GDM1 (cell line): ENCODE data around the gene SMIM36.
"Not testable (repeated sequence)": the region's sequence is repeated elsewhere in the genome, so short reads cannot be mapped to it uniquely, and the experiment has no call there.

ENCODE experiments used
- DNase-seq: peaks from one replicate; lab custom pipeline; 2025; lab: John Stamatoyannopoulos, UW

Gene SMIM36

GRCh38 chr17:55501626-55502025 is 9.6 kb downstream of the SMIM36 start:
- not testable (repeated sequence) for DNase-seq

GRCh38 chr17:55500103-55500502 is 11.1 kb downstream of the SMIM36 start:
- DNase-seq = no peak

- no peak for DNase-seq
Observed at GRCh38 chr17:55496094-55496881, 15.0 kb downstream of the SMIM36 start.

- DNase-seq = no peak
Observed at GRCh38 chr17:55495239-55495638, 16.0 kb downstream of the SMIM36 start.

- DNase-seq = no peak
Observed at GRCh38 chr17:55492781-55493341, 18.4 kb downstream of the SMIM36 start.

- DNase-seq = no peak
Observed at GRCh38 chr17:55490376-55490775, 20.9 kb downstream of the SMIM36 start.

GRCh38 chr17:55487695-55488432 is 23.4 kb downstream of the SMIM36 start:
- no peak for DNase-seq

GRCh38 chr17:55484575-55484974 is 26.7 kb downstream of the SMIM36 start:
- DNase-seq = no peak

- no peak for DNase-seq
Observed at GRCh38 chr17:55482591-55483389, 28.5 kb downstream of the SMIM36 start.

- no peak for DNase-seq
Observed at GRCh38 chr17:55480631-55481315, 30.5 kb downstream of the SMIM36 start.

GRCh38 chr17:55479903-55480302 is 31.3 kb downstream of the SMIM36 start:
- no peak for DNase-seq

GRCh38 chr17:55478971-55479370 is 32.3 kb downstream of the SMIM36 start:
- DNase-seq = no peak

- DNase-seq = no peak
Observed at GRCh38 chr17:55466671-55467070, 44.6 kb downstream of the SMIM36 start.

GRCh38 chr17:55465771-55466170 is 45.5 kb downstream of the SMIM36 start:
- not testable (repeated sequence) for DNase-seq

- DNase-seq = no peak
Observed at GRCh38 chr17:55463600-55463999, 47.7 kb downstream of the SMIM36 start.

GRCh38 chr17:55462711-55463110 is 48.5 kb downstream of the SMIM36 start:
- DNase-seq = no peak

GRCh38 chr17:55462234-55462633 is 49.0 kb downstream of the SMIM36 start:
- DNase-seq = no peak

- no peak for DNase-seq
Observed at GRCh38 chr17:55458978-55459377, 52.3 kb downstream of the SMIM36 start.

GRCh38 chr17:55458287-55458900 is 52.9 kb downstream of the SMIM36 start:
- DNase-seq = no peak

- DNase-seq = no peak
Observed at GRCh38 chr17:55456307-55457240, 54.7 kb downstream of the SMIM36 start.
